Right renal cortex interstitium (tissue), 3 donors: Measurements from ENCODE around the gene FZD7. TPM values are rescaled to one million over a fixed set of nuclear protein-coding genes. Genes with fewer than 3 reads are reported as not detected.

Source experiments
- DNase-seq, 3 donors: peaks; one replicate each; pipeline ENCODE4 v3.0.0-alpha.2; 2013; ENCODE audit warnings: low read depth in 3 of 3, low spot score in 2 of 3
- polyA plus RNA-seq, 3 donors: library from polyadenylated mRNA; unstranded; fragments of 120-200 nt; gene quantifications; one replicate each; pipeline ENCODE4 v1.2.1, GENCODE V29; 2013; ENCODE audit not compliant: insufficient read length in 3 of 3

The FZD7 gene
- polyA plus RNA-seq, 3 donors: 67.3 to 76.7 (median 75.5) TPM

GRCh38 chr2:202064171-202064880 is 30.7 kb downstream of the FZD7 start:
- DNase-seq: no peak

GRCh38 chr2:202064881-202065230 is 31.2 kb downstream of the FZD7 start:
- DNase-seq: no peak

GRCh38 chr2:202065876-202066275 is 32.2 kb downstream of the FZD7 start:
- DNase-seq: no peak

- DNase-seq: no peak
These were observed 33.2 kb downstream of the FZD7 start for GRCh38 chr2:202066875-202067274.

- DNase-seq: no peak
These were observed 33.9 kb downstream of the FZD7 start for GRCh38 chr2:202067589-202067988.

- DNase-seq: no peak
These were observed 35.8 kb downstream of the FZD7 start for GRCh38 chr2:202069170-202070067.

GRCh38 chr2:202071107-202071506 is 37.5 kb downstream of the FZD7 start:
- DNase-seq: no peak

- DNase-seq: no peak
These were observed 38.6 kb downstream of the FZD7 start for GRCh38 chr2:202072226-202072625.

- DNase-seq: no peak
These were observed 39.2 kb downstream of the FZD7 start, which contains the start of gene KIAA2012 for GRCh38 chr2:202072737-202073401. Gene KIAA2012 (plus strand): TSS chr2:202073255. CDS start chr2:202073628, 373 bp downstream.

- DNase-seq: no peak
These were observed 40.7 kb downstream of the FZD7 start for GRCh38 chr2:202074324-202074723.

- DNase-seq: no peak
These were observed 45.7 kb downstream of the FZD7 start for GRCh38 chr2:202079310-202079709.

- no peak for DNase-seq
These were observed 50.6 kb downstream of the FZD7 start for GRCh38 chr2:202084265-202084664.

Other genes with a start within 250 kb of the FZD7 start
- gene CDK15, start 227.3 kb upstream of the FZD7 start, polyA plus RNA-seq: 1 to 10 TPM in 2 of 3 donors, under 1 TPM in 1; 0.91 to 2.0 (median 1.1) TPM
- under 1 TPM; 0.07 to 0.11 (median 0.10) TPM for gene KIAA2012, start 39.4 kb downstream of the FZD7 start, polyA plus RNA-seq
- gene SUMO1, start 204.7 kb downstream of the FZD7 start, polyA plus RNA-seq: 100 to 1,000 TPM; 220 to 232 (median 221) TPM
- gene NOP58, start 231.9 kb downstream of the FZD7 start, polyA plus RNA-seq: 100 to 1,000 TPM; 111 to 127 (median 121) TPM